Common myeloid progenitor, CD34-positive (primary cell): ENCODE measurements around the gene HSPA9.

Experiments
- CTCF ChIA-PET: fragments of 350-600 bp; sonication (Branson Sonifier 250); formaldehyde crosslinking; loops from one replicate; lab custom pipeline; 2021; ENCODE audit warnings: antibody characterized with exemption; lab: Charles Lee
- POLR2A ChIA-PET: fragments of 350-600 bp; sonication (Branson Sonifier 250); formaldehyde crosslinking; loops from one replicate; lab custom pipeline; 2021; ENCODE audit warnings: antibody characterized with exemption; lab: Charles Lee
- DNase-seq, 3 donors: peaks; one replicate each; pipeline versions ENCODE4 v3.0.0 to v3.0.0-alpha.2; 2013
- H3K27ac ChIP-seq, 2 experiments: 1 replicate in 1 of 2; 2 replicates in 1 of 2; pipeline ENCODE4 v1.7.0; 2013; ENCODE audit warnings: inconsistent platforms in 2 of 2, low read length in 2 of 2, mild to moderate bottlenecking in 2 of 2, low read depth in 1 of 2, moderate library complexity in 1 of 2; ENCODE audit not compliant: severe bottlenecking in 2 of 2, insufficient read depth in 1 of 2, poor library complexity in 1 of 2
- H3K27me3 ChIP-seq, 5 experiments: replicated peaks in 2 of 5; 1 replicate in 3 of 5; 2 replicates in 2 of 5; pipeline versions ENCODE4 v1.6.1 to v1.7.0; 2013; ENCODE audit warnings: low read length in 4 of 5, mild to moderate bottlenecking in 2 of 5, moderate library complexity in 2 of 5, inconsistent platforms in 1 of 5; ENCODE audit not compliant: insufficient read depth in 5 of 5, control insufficient read depth in 4 of 5
- H3K36me3 ChIP-seq, 4 experiments: 1 replicate in 2 of 4; 2 replicates in 2 of 4; pipeline versions ENCODE4 v1.6.1 to v1.7.0; 2013; ENCODE audit warnings: low read length in 3 of 4, control low read depth in 1 of 4, mild to moderate bottlenecking in 1 of 4; ENCODE audit not compliant: control insufficient read depth in 4 of 4, insufficient read depth in 4 of 4
- H3K4me1 ChIP-seq, 4 experiments: 1 replicate in 3 of 4; 2 replicates in 1 of 4; pipeline versions ENCODE4 v1.6.1 to v1.7.1; 2013; ENCODE audit warnings: low read length in 3 of 4, mild to moderate bottlenecking in 3 of 4, control low read depth in 1 of 4, inconsistent platforms in 1 of 4, moderate library complexity in 1 of 4; ENCODE audit not compliant: control insufficient read depth in 4 of 4, insufficient read depth in 4 of 4; ENCODE audit errors: control extremely low read depth in 1 of 4
- H3K4me3 ChIP-seq, 7 experiments: 1 replicate in 4 of 7; 2 replicates in 3 of 7; pipeline versions ENCODE4 v1.5.1 to v1.7.0; 2013; ENCODE audit warnings: mild to moderate bottlenecking in 7 of 7, low read length in 6 of 7, moderate library complexity in 6 of 7, inconsistent platforms in 2 of 7, low read depth in 2 of 7, control low read depth in 1 of 7; ENCODE audit not compliant: insufficient read depth in 4 of 7, control insufficient read depth in 1 of 7; ENCODE audit errors: extremely low read depth in 1 of 7
- H3K9me3 ChIP-seq, 5 experiments: 1 replicate in 4 of 5; 2 replicates in 1 of 5; pipeline versions ENCODE4 v1.6.1 to v1.7.1; 2013; ENCODE audit warnings: low read length in 4 of 5, mild to moderate bottlenecking in 2 of 5, inconsistent platforms in 1 of 5, low read depth in 1 of 5, moderate library complexity in 1 of 5; ENCODE audit not compliant: control insufficient read depth in 4 of 5, insufficient read depth in 2 of 5; ENCODE audit errors: control extremely low read depth in 1 of 5
- WGBS: methylation state at CpG from one replicate; pipeline ENCODE4 v1.1.5; 2013; ENCODE audit not compliant: insufficient coverage; 5-methylcytosine and 5-hydroxymethylcytosine counted together

HSPA9 gene

GRCh38 chr5:138580777-138581176, 5.6 kb upstream of the HSPA9 start:
- ChIA-PET CTCF (interaction anchor here (1.4 to 2.2 kb wide), 5 partner anchors 13 to 193 kb away, joined by 5 to 9 read pairs (median 7); no protein-coding TSS in a partner anchor), POLR2A (no interaction called here)
- Histone ChIP-seq H3K4me1 (peaks cover 0 to 10% (median 5%) of the 10 kb centered on the region in 4 experiments), H3K36me3 (no peaks in the 10 kb centered on the region), H3K27me3 (no peaks in the 10 kb centered on the region), H3K4me3 (no peak overlapping the region), H3K27ac (no peak overlapping the region), H3K9me3 (no peaks in the 10 kb centered on the region)
- DNase-seq = no peak

GRCh38 chr5:138580001-138580400, 4.8 kb upstream of the HSPA9 start:
- H3K27me3 ChIP-seq = no peaks in the 10 kb centered on the region
- WGBS = no CpG with 5 or more reads among the region's 2 CpGs

DNA sequence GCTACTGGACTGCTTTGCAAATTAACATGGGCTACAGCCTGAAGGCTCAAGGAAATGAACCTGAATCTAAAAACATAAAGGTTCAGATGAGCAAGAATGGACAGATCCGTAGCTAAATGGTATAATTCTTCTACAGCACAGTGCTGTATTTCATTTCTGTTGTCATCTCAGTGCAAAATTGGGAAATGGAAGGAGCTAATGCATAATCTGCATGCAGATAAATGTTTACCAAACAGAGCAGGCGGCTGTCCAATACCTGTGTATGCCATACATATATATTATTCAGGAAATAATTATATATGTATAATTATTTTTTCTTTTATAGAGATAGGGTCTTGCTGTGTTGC, 4.3 kb upstream of the HSPA9 start:
- 0% methylated on average over 1 of the region's 2 CpGs for WGBS
- CTCF ChIA-PET = interaction anchor here (0.7 to 2.2 kb wide), 15 partner anchors 9 to 685 kb away, joined by 3 to 9 read pairs (median 5); no protein-coding TSS in a partner anchor

More at GRCh38 chr5:138580001-138580400, 4.8 kb upstream of the HSPA9 start:
- no peak for DNase-seq
- no peaks in the 10 kb centered on the region for H3K9me3 ChIP-seq
- H3K4me1 ChIP-seq = peaks cover 0 to 12% (median 7%) of the 10 kb centered on the region in 4 experiments
- ChIA-PET POLR2A (interaction anchor here (1.5 kb wide), 1 partner anchor 12 kb away, joined by 6 read pairs; no protein-coding TSS in a partner anchor), CTCF (interaction anchor here (0.9 to 2.2 kb wide), 13 partner anchors 8 to 685 kb away, joined by 3 to 9 read pairs (median 5); no protein-coding TSS in a partner anchor)
- H3K36me3 ChIP-seq = no peaks in the 10 kb centered on the region
- H3K27ac ChIP-seq = no peak overlapping the region
- H3K4me3 ChIP-seq = no peak overlapping the region

GRCh38 chr5:138577452-138577851, 2.3 kb upstream of the HSPA9 start:
- CTCF ChIA-PET = interaction anchor here (0.5 to 2.5 kb wide), 5 partner anchors 17 to 685 kb away, joined by 3 to 11 read pairs (median 5); no protein-coding TSS in a partner anchor

More for the DNA sequence above, 4.3 kb upstream of the HSPA9 start:
- Histone ChIP-seq H3K4me1 (peaks cover 1 to 14% (median 7%) of the 10 kb centered on the region in 4 experiments), H3K4me3 (no peak overlapping the region), H3K36me3 (no peaks in the 10 kb centered on the region), H3K9me3 (no peaks in the 10 kb centered on the region), H3K27ac (no peak overlapping the region), H3K27me3 (no peaks in the 10 kb centered on the region)
- POLR2A ChIA-PET = interaction anchor here (0.6 to 1.5 kb wide), 2 partner anchors 12 to 30 kb away, joined by 3 to 6 read pairs; no protein-coding TSS in a partner anchor
- DNase-seq = no peak

DNA sequence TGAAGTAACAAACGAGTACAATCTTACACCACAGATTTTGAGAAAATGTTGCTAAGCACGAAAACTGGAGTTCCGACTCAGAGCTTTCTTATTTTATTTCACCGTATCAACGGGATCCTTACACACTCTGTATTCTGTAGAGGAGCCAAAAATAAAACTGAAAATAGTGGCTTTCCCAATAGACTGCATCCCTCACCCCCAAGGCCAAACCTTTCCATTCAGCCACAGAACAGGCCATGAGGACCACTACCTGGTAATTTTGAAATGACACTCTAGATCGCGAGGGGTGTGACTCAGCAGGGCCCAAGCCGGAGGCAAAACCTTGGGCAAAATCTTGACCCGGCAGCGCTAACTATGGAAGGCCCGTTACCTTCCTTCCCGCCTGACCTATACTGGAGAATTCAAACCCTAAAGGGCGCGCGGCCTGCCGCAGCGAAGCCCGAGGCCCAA, 432 bp downstream of the HSPA9 start:
- WGBS = 0% methylated on average over 15 of the region's 18 CpGs
- Histone ChIP-seq H3K4me3 (peak overlapping the region; percentile 87 to 100 (median 96)), H3K27me3 (no peaks in the 10 kb centered on the region), H3K4me1 (peaks cover 10 to 26% (median 17%) of the 10 kb centered on the region in 4 experiments), H3K36me3 (peaks cover 14 to 36% (median 22%) of the 10 kb centered on the region in 4 experiments), H3K9me3 (no peaks in the 10 kb centered on the region), H3K27ac (peak overlapping the region; percentile 100)
- ChIA-PET CTCF (interaction anchor here (0.6 to 2.5 kb wide), 3 partner anchors 10 to 35 kb away, joined by 3 to 11 read pairs (median 3); no protein-coding TSS in a partner anchor), POLR2A (interaction anchor here (0.5 to 1.2 kb wide), 5 partner anchors 9 to 162 kb away, joined by 3 to 6 read pairs (median 3); partner anchors contain the start of gene ETF1)
- DNase-seq = no peak

More at GRCh38 chr5:138577452-138577851, 2.3 kb upstream of the HSPA9 start:
- peaks cover 10 to 26% (median 16%) of the 10 kb centered on the region in 4 experiments for H3K4me1 ChIP-seq
- no peaks in the 10 kb centered on the region for H3K27me3 ChIP-seq
- peaks cover 0 to 12% (median 2%) of the 10 kb centered on the region in 4 experiments for H3K36me3 ChIP-seq
- no peaks in the 10 kb centered on the region for H3K9me3 ChIP-seq
- no peak overlapping the region for H3K4me3 ChIP-seq
- 97% methylated on average over 16 of the region's 17 CpGs for WGBS
- H3K27ac ChIP-seq = no peak overlapping the region
- no peak for DNase-seq
- POLR2A ChIA-PET = interaction anchor here (0.5 kb wide), 1 partner anchor 51 kb away, joined by 4 read pairs; no protein-coding TSS in a partner anchor

- DNase-seq = no peak
- WGBS = 72% methylated on average over 2 of the region's 9 CpGs
- POLR2A ChIA-PET = interaction anchor here (0.5 kb wide), 1 partner anchor 24 kb away, joined by 3 read pairs; no protein-coding TSS in a partner anchor
Measured at GRCh38 chr5:138573949-138574670, 1.1 kb downstream of the HSPA9 start.

More at GRCh38 chr5:138573949-138574670, 1.1 kb downstream of the HSPA9 start:
- Histone ChIP-seq H3K27me3 (no peaks in the 10 kb centered on the region), H3K4me1 (peaks cover 10 to 21% (median 16%) of the 10 kb centered on the region in 4 experiments), H3K27ac (peak overlapping the region; percentile 100), H3K9me3 (no peaks in the 10 kb centered on the region), H3K36me3 (peaks cover 18 to 42% (median 26%) of the 10 kb centered on the region in 4 experiments), H3K4me3 (peak overlapping the region in 6 of 7 experiments; percentile 87 to 100 (median 96))
- CTCF ChIA-PET = interaction anchor here (1.4 kb wide), 1 partner anchor 10 kb away, joined by 3 read pairs; no protein-coding TSS in a partner anchor
